Astrocyte of the spinal cord (primary cell): ENCODE measurements around the gene PDIK1L.
"Not testable (repeated sequence)": the region's sequence is repeated elsewhere in the genome, so short reads cannot be mapped to it uniquely, and the experiment has no call there.

Experiments
- DNase-seq: peaks from one replicate; pipeline ENCODE4 v3.0.0; 2011; ENCODE audit warnings: low read depth, low spot score
- H3K4me3 ChIP-seq: 2 replicates; pipeline ENCODE4 v1.5.1; 2011; ENCODE audit warnings: low read depth, mild to moderate bottlenecking, low read length, moderate library complexity
- CTCF ChIP-seq: IDR thresholded peaks from 2 replicates; pipeline ENCODE4 v1.5.1; 2012; ENCODE audit warnings: low read depth, mild to moderate bottlenecking, low read length, inconsistent platforms
- in situ Hi-C: cut with HindIII; loops from 2 replicates; pipeline ENCODE4 v1.10.0; 2017; ENCODE audit warnings: low sequenced_read_pairs

PDIK1L gene

GRCh38 chr1:26084844-26085243, 26.8 kb upstream of the PDIK1L start:
- no peak for DNase-seq
- in situ Hi-C loops = no loop called here
- no peak overlapping the region for H3K4me3 ChIP-seq
- no peak for TF ChIP-seq CTCF

- no peak overlapping the region for H3K4me3 ChIP-seq
- no peak for DNase-seq
- in situ Hi-C loops = no loop called here
- TF ChIP-seq CTCF = no peak
Observed at GRCh38 chr1:26089125-26089524, 22.5 kb upstream of the PDIK1L start.

- H3K4me3 ChIP-seq = no peak overlapping the region
- in situ Hi-C loops = no loop called here
- no peak for DNase-seq
- no peak for TF ChIP-seq CTCF
Observed at GRCh38 chr1:26090893-26091292, 20.7 kb upstream of the PDIK1L start.

GRCh38 chr1:26092422-26092821, 19.2 kb upstream of the PDIK1L start:
- no peak for TF ChIP-seq CTCF
- in situ Hi-C loops = no loop called here
- no peak overlapping the region for H3K4me3 ChIP-seq
- DNase-seq = no peak

- in situ Hi-C loops, H3K4me3 ChIP-seq, DNase-seq: not testable (repeated sequence)
Observed at GRCh38 chr1:26093569-26093968, 18.1 kb upstream of the PDIK1L start.

GRCh38 chr1:26094076-26094669, 17.5 kb upstream of the PDIK1L start:
- DNase-seq = no peak
- in situ Hi-C loops = no loop called here
- no peak for TF ChIP-seq CTCF
- no peak overlapping the region for H3K4me3 ChIP-seq

- in situ Hi-C loops = no loop called here
- peak; percentile 7 for TF ChIP-seq CTCF
- DNase-seq = peak; percentile 12
- H3K4me3 ChIP-seq = no peak overlapping the region
Observed at GRCh38 chr1:26094677-26095383, 16.8 kb upstream of the PDIK1L start.
